ENCODE measurements around the gene IFT52.

IFT52 gene

GRCh38 chr20:43691928-43692524 is 101.3 kb downstream of the IFT52 start:
- peaks cover 86% of the 10 kb centered on the region for H3K36me3 ChIP-seq (ENCODE audit: control insufficient read depth, low read length)
- TF ChIP-seq CTCF (IDR thresholded peaks at IDR 0.05; ENCODE audit: low read depth, low read length, poor library complexity, severe bottlenecking) (peak; percentile 90), EZH2phosphoT487 (IDR thresholded peaks at IDR 0.05; ENCODE audit: borderline replicate concordance, low read length) (no peak)

DNA sequence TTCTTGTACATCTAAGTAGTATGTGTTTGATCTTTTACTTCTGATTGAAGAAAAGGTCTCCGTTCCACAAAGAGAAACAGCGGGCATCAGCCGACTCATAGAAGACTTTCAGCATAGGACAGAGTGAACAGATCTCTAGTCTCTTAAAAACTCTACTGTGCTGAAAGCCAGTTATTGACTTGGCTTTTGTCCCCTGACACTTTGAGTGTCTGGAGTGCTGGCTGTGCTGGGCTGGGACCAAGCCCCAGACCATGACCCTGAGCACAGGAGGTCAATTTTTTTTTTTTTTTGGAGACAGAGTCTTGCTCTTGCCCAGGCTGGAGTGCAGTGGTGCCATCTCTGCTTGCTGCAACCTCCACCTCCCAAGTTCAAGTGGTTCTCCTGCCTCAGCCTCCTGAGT is 104.0 kb downstream of the IFT52 start:
- no peak overlapping the region for H3K4me2 ChIP-seq (ENCODE audit: low read length)
- H3K27ac ChIP-seq (ENCODE audit: low read depth, low read length): no peak overlapping the region
- no peak for TF ChIP-seq EZH2phosphoT487 (IDR thresholded peaks at IDR 0.05; ENCODE audit: borderline replicate concordance, low read length)
- TF ChIP-seq CTCF (IDR thresholded peaks at IDR 0.05; ENCODE audit: low read depth, low read length, poor library complexity, severe bottlenecking): no peak
- H3K4me1 ChIP-seq (ENCODE audit: control insufficient read depth, low read length): no peaks in the 10 kb centered on the region
- H3K36me3 ChIP-seq (ENCODE audit: control insufficient read depth, low read length): peaks cover 78% of the 10 kb centered on the region
- no peaks in the 10 kb centered on the region for H3K9me3 ChIP-seq (ENCODE audit: control insufficient read depth, insufficient read depth, low read length)
- no peak overlapping the region for H3K4me3 ChIP-seq (ENCODE audit: low read length)
- peaks cover 48% of the 10 kb centered on the region for H3K79me2 ChIP-seq (ENCODE audit: control insufficient read depth, low read length)
- H3F3A ChIP-seq (ENCODE audit: control insufficient read depth, insufficient read depth): no peaks in the 10 kb centered on the region; the same call in 1 of the 2 replicates
- H4K20me1 ChIP-seq (ENCODE audit: control insufficient read depth, insufficient read depth, low read depth, low read length): peaks cover 7% of the 10 kb centered on the region; the same call in 1 of the 2 replicates
- H3K9me2 ChIP-seq (replicated peaks; ENCODE audit: control insufficient read depth, low read length): no peaks in the 10 kb centered on the region
- H3K27me3 ChIP-seq (ENCODE audit: control insufficient read depth, low read length): no peaks in the 10 kb centered on the region

More at GRCh38 chr20:43691928-43692524, 101.3 kb downstream of the IFT52 start:
- H4K20me1 ChIP-seq (ENCODE audit: control insufficient read depth, insufficient read depth, low read depth, low read length): 0 out of 2 replicates have a peak, but pooled peaks cover 3% of the 10 kb centered on the region
- no peaks in the 10 kb centered on the region for H3K27me3 ChIP-seq (ENCODE audit: control insufficient read depth, low read length)
- no peaks in the 10 kb centered on the region; the same call in 1 of the 2 replicates for H3F3A ChIP-seq (ENCODE audit: control insufficient read depth, insufficient read depth)
- no peaks in the 10 kb centered on the region for H3K9me2 ChIP-seq (replicated peaks; ENCODE audit: control insufficient read depth, low read length)
- no peak overlapping the region for H3K4me3 ChIP-seq (ENCODE audit: low read length)
- no peaks in the 10 kb centered on the region for H3K4me1 ChIP-seq (ENCODE audit: control insufficient read depth, low read length)
- H3K9me3 ChIP-seq (ENCODE audit: control insufficient read depth, insufficient read depth, low read length): no peaks in the 10 kb centered on the region
- no peak overlapping the region for H3K27ac ChIP-seq (ENCODE audit: low read depth, low read length)
- H3K4me2 ChIP-seq (ENCODE audit: low read length): no peak overlapping the region
- H3K79me2 ChIP-seq (ENCODE audit: control insufficient read depth, low read length): peaks cover 58% of the 10 kb centered on the region

DNA sequence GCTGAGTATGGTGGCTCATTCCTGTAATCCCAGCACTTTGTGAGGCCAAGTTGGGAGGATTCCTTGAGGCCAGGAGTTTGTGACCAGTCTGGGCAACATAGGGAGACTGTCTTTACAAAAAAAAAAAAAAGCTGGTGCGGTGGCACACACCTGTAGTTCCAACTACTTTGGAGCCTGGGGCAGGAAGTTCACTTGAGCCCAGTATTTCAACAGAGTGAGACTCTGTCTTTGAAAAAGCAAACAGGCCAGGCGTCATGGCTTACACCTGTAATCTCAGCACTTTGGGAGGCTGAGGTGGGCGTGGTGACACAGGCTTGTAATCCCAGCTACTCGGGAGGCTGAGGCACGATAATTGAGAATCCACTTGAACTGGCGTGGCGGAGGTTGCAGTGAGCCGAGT is 104.8 kb downstream of the IFT52 start:
- no peaks in the 10 kb centered on the region; the same call in 1 of the 2 replicates for H3F3A ChIP-seq (ENCODE audit: control insufficient read depth, insufficient read depth)
- H3K4me3 ChIP-seq (ENCODE audit: low read length): no peak overlapping the region
- H3K9me3 ChIP-seq (ENCODE audit: control insufficient read depth, insufficient read depth, low read length): no peaks in the 10 kb centered on the region
- no peak overlapping the region for H3K4me2 ChIP-seq (ENCODE audit: low read length)
- H3K4me1 ChIP-seq (ENCODE audit: control insufficient read depth, low read length): no peaks in the 10 kb centered on the region
- H3K36me3 ChIP-seq (ENCODE audit: control insufficient read depth, low read length): peaks cover 78% of the 10 kb centered on the region
- no peaks in the 10 kb centered on the region for H3K27me3 ChIP-seq (ENCODE audit: control insufficient read depth, low read length)
- H3K27ac ChIP-seq (ENCODE audit: low read depth, low read length): no peak overlapping the region
- peaks cover 55% of the 10 kb centered on the region for H3K79me2 ChIP-seq (ENCODE audit: control insufficient read depth, low read length)
- peaks cover 12% of the 10 kb centered on the region; the same call in 1 of the 2 replicates for H4K20me1 ChIP-seq (ENCODE audit: control insufficient read depth, insufficient read depth, low read depth, low read length)
- TF ChIP-seq CTCF (IDR thresholded peaks at IDR 0.05; ENCODE audit: low read depth, low read length, poor library complexity, severe bottlenecking) (no peak), EZH2phosphoT487 (IDR thresholded peaks at IDR 0.05; ENCODE audit: borderline replicate concordance, low read length) (no peak)
- H3K9me2 ChIP-seq (replicated peaks; ENCODE audit: control insufficient read depth, low read length): no peaks in the 10 kb centered on the region

All from DOHH2 (cell line).